CD4-positive, CD25-positive, alpha-beta regulatory T cell (primary cell): ENCODE data around the gene PDE4D. TPM values are rescaled to one million over a fixed set of nuclear protein-coding genes. Genes with fewer than 3 reads are reported as not detected.

ENCODE experiments used
- ATAC-seq, 2 donors: fragments of 150-1000 bp; cut with Tn5 transposase; one replicate each; pipeline ENCODE4 v1.10.0; 2021; ENCODE audit warnings: low read depth in 2 of 2, moderate number of reproducible peaks in 2 of 2, moderate library complexity in 1 of 2
- DNase-seq, 3 donors: peaks; one replicate each; pipeline versions ENCODE4 v3.0.0 to v3.0.0-alpha.2; 2012 to 2022; ENCODE audit warnings: mixed read lengths in 1 of 3
- H3K27ac ChIP-seq: one replicate; pipeline ENCODE4 v1.7.0; 2013; ENCODE audit warnings: mild to moderate bottlenecking, low read length; ENCODE audit not compliant: insufficient read depth, poor library complexity, severe bottlenecking
- H3K27me3 ChIP-seq: one replicate; pipeline ENCODE4 v1.7.0; 2013; ENCODE audit warnings: low read length; ENCODE audit not compliant: control insufficient read depth, insufficient read depth
- H3K36me3 ChIP-seq: one replicate; pipeline ENCODE4 v1.7.0; 2013; ENCODE audit warnings: mild to moderate bottlenecking, low read length, moderate library complexity; ENCODE audit not compliant: control insufficient read depth, insufficient read depth
- H3K4me1 ChIP-seq: 2 replicates; pipeline ENCODE4 v1.7.0; 2013; ENCODE audit warnings: mild to moderate bottlenecking, low read length; ENCODE audit not compliant: insufficient read depth, control insufficient read depth, poor library complexity, severe bottlenecking
- H3K4me3 ChIP-seq: one replicate; pipeline ENCODE4 v1.7.0; 2013; ENCODE audit warnings: low read depth, mild to moderate bottlenecking, low read length, moderate library complexity
- H3K9me3 ChIP-seq, 2 experiments: 1 replicate in 1 of 2; 2 replicates in 1 of 2; pipeline ENCODE4 v1.7.0; 2013; ENCODE audit warnings: low read length in 2 of 2, mild to moderate bottlenecking in 1 of 2, moderate library complexity in 1 of 2; ENCODE audit not compliant: control insufficient read depth in 2 of 2
- H3K27ac Mint-ChIP-seq, 3 donors: one replicate each; pipeline ENCODE4 v1.8.0; 2020 to 2022; ENCODE audit warnings: mild to moderate bottlenecking in 3 of 3, mixed read lengths in 3 of 3, moderate library complexity in 2 of 3
- H3K27me3 Mint-ChIP-seq: one replicate; pipeline ENCODE4 v1.8.0; 2022; ENCODE audit warnings: mild to moderate bottlenecking, mixed read lengths
- H3K36me3 Mint-ChIP-seq: one replicate; pipeline ENCODE4 v1.8.0; 2020; ENCODE audit warnings: mixed read lengths
- H3K4me1 Mint-ChIP-seq, 4 donors: one replicate each; pipeline ENCODE4 v1.8.0; 2020 to 2022; ENCODE audit warnings: mixed read lengths in 4 of 4, mild to moderate bottlenecking in 1 of 4
- H3K4me3 Mint-ChIP-seq, 4 donors: one replicate each; pipeline ENCODE4 v1.8.0; 2020 to 2022; ENCODE audit warnings: mild to moderate bottlenecking in 4 of 4, mixed read lengths in 4 of 4, moderate library complexity in 3 of 4
- H3K9me3 Mint-ChIP-seq, 7 donors: one replicate each; pipeline ENCODE4 v1.8.0; 2020 to 2022; ENCODE audit warnings: mixed read lengths in 7 of 7, mild to moderate bottlenecking in 3 of 7, moderate library complexity in 2 of 7
- polyA plus RNA-seq, 4 donors: library from polyadenylated mRNA; unstranded; fragments of 300-500 nt; fragmentation: Illumina TruSeq; gene quantifications; one replicate each; pipeline ENCODE4 v1.2.3, GENCODE V29; 2021
- total RNA-seq: library from RNA; stranded (reverse); gene quantifications from one replicate; pipeline ENCODE4 v1.2.3, GENCODE V29; 2022

The PDE4D gene
- total and polyA plus RNA-seq, 5 donors from 2014 or later = 2.1 to 39.9 (median 4.8) TPM

- H3K27ac ChIP-seq = no peak overlapping the region
- no peak overlapping the region for H3K4me3 ChIP-seq
- ATAC-seq = no peak
- H3K27me3 Mint-ChIP-seq = peaks cover 10% of the 10 kb centered on the region
- H3K27me3 ChIP-seq = peaks cover 4% of the 10 kb centered on the region
- H3K4me1 ChIP-seq = no peaks in the 10 kb centered on the region
- no peaks in the 10 kb centered on the region for H3K36me3 Mint-ChIP-seq
- H3K4me1 Mint-ChIP-seq = peaks cover 0 to 2% (median 0%) of the 10 kb centered on the region in 4 donors
- no peaks in the 10 kb centered on the region for H3K36me3 ChIP-seq
- no peaks in the 10 kb centered on the region for H3K9me3 Mint-ChIP-seq
- H3K4me3 Mint-ChIP-seq = no peak overlapping the region
- no peak overlapping the region for H3K27ac Mint-ChIP-seq
- DNase-seq = no peak
- H3K9me3 ChIP-seq = no peaks in the 10 kb centered on the region
These were observed 803.8 kb downstream of the PDE4D start for GRCh38 chr5:59089767-59090166.

- no peak for DNase-seq
- Mint-ChIP-seq H3K27ac (no peak overlapping the region), H3K4me3 (no peak overlapping the region), H3K27me3 (peaks cover 10% of the 10 kb centered on the region), H3K36me3 (no peaks in the 10 kb centered on the region), H3K4me1 (peaks cover 0 to under 1% (median 0%) of the 10 kb centered on the region in 4 donors), H3K9me3 (no peaks in the 10 kb centered on the region)
- no peak for ATAC-seq
- Histone ChIP-seq H3K27ac (no peak overlapping the region), H3K4me3 (no peak overlapping the region), H3K27me3 (peaks cover 4% of the 10 kb centered on the region), H3K4me1 (no peaks in the 10 kb centered on the region), H3K9me3 (no peaks in the 10 kb centered on the region), H3K36me3 (no peaks in the 10 kb centered on the region)
These were observed 805.0 kb downstream of the PDE4D start for GRCh38 chr5:59088546-59088945.

- Mint-ChIP-seq H3K27ac (no peak overlapping the region), H3K27me3 (peaks cover 10% of the 10 kb centered on the region), H3K4me3 (no peak overlapping the region), H3K4me1 (no peaks in the 10 kb centered on the region), H3K36me3 (no peaks in the 10 kb centered on the region), H3K9me3 (no peaks in the 10 kb centered on the region)
- Histone ChIP-seq H3K4me1 (no peaks in the 10 kb centered on the region), H3K9me3 (no peaks in the 10 kb centered on the region), H3K36me3 (no peaks in the 10 kb centered on the region), H3K4me3 (no peak overlapping the region), H3K27ac (no peak overlapping the region), H3K27me3 (peaks cover 4% of the 10 kb centered on the region)
- DNase-seq (no peak), ATAC-seq (no peak)
These were observed 807.5 kb downstream of the PDE4D start for GRCh38 chr5:59086024-59086423.

- H3K36me3 Mint-ChIP-seq = no peaks in the 10 kb centered on the region
- no peaks in the 10 kb centered on the region for H3K36me3 ChIP-seq
- no peak overlapping the region for H3K4me3 Mint-ChIP-seq
- ATAC-seq (no peak), DNase-seq (no peak)
- H3K9me3 ChIP-seq = no peaks in the 10 kb centered on the region
- H3K27me3 ChIP-seq = peaks cover 7% of the 10 kb centered on the region
- H3K4me3 ChIP-seq = no peak overlapping the region
- H3K4me1 Mint-ChIP-seq = no peaks in the 10 kb centered on the region
- peaks cover 0 to 2% (median 0%) of the 10 kb centered on the region in 7 donors for H3K9me3 Mint-ChIP-seq
- peaks cover 21% of the 10 kb centered on the region for H3K27me3 Mint-ChIP-seq
- no peaks in the 10 kb centered on the region for H3K4me1 ChIP-seq
- H3K27ac Mint-ChIP-seq = no peak overlapping the region
- H3K27ac ChIP-seq = no peak overlapping the region
These were observed 811.8 kb downstream of the PDE4D start for GRCh38 chr5:59081693-59082092.

GRCh38 chr5:59079622-59080620 is 813.6 kb downstream of the PDE4D start:
- ATAC-seq (no peak), DNase-seq (no peak)
- Mint-ChIP-seq H3K27ac (no peak overlapping the region), H3K9me3 (peaks cover 0 to 7% (median 0%) of the 10 kb centered on the region in 7 donors), H3K36me3 (no peaks in the 10 kb centered on the region), H3K4me1 (no peaks in the 10 kb centered on the region), H3K27me3 (peaks cover 16% of the 10 kb centered on the region), H3K4me3 (no peak overlapping the region)
- H3K9me3 ChIP-seq = no peaks in the 10 kb centered on the region
- H3K4me1 ChIP-seq = no peaks in the 10 kb centered on the region
- H3K27ac ChIP-seq = no peak overlapping the region
- H3K27me3 ChIP-seq = peaks cover 5% of the 10 kb centered on the region
- no peaks in the 10 kb centered on the region for H3K36me3 ChIP-seq
- H3K4me3 ChIP-seq = no peak overlapping the region

GRCh38 chr5:59071755-59072549 is 821.6 kb downstream of the PDE4D start:
- H3K36me3 ChIP-seq = no peaks in the 10 kb centered on the region
- no peaks in the 10 kb centered on the region for H3K9me3 ChIP-seq
- no peaks in the 10 kb centered on the region for H3K4me1 ChIP-seq
- no peaks in the 10 kb centered on the region for H3K36me3 Mint-ChIP-seq
- H3K4me1 Mint-ChIP-seq = peaks cover 0 to 2% (median 0%) of the 10 kb centered on the region in 4 donors
- H3K27me3 Mint-ChIP-seq = peaks cover 5% of the 10 kb centered on the region
- peaks cover 0 to 7% (median 0%) of the 10 kb centered on the region in 7 donors for H3K9me3 Mint-ChIP-seq
- DNase-seq (no peak), ATAC-seq (no peak)
- H3K27ac ChIP-seq = no peak overlapping the region
- H3K4me3 Mint-ChIP-seq = no peak overlapping the region
- peaks cover 2% of the 10 kb centered on the region for H3K27me3 ChIP-seq
- H3K4me3 ChIP-seq = no peak overlapping the region
- H3K27ac Mint-ChIP-seq = no peak overlapping the region

GRCh38 chr5:59069438-59070079 is 824.0 kb downstream of the PDE4D start:
- Mint-ChIP-seq H3K27ac (no peak overlapping the region), H3K4me3 (no peak overlapping the region), H3K9me3 (peaks cover 0 to 3% (median 0%) of the 10 kb centered on the region in 7 donors), H3K4me1 (peaks cover 0 to 2% (median 0%) of the 10 kb centered on the region in 4 donors), H3K27me3 (peaks cover 5% of the 10 kb centered on the region), H3K36me3 (no peaks in the 10 kb centered on the region)
- Histone ChIP-seq H3K36me3 (no peaks in the 10 kb centered on the region), H3K27me3 (no peaks in the 10 kb centered on the region), H3K27ac (no peak overlapping the region), H3K9me3 (no peaks in the 10 kb centered on the region), H3K4me1 (no peaks in the 10 kb centered on the region), H3K4me3 (no peak overlapping the region)
- ATAC-seq (no peak), DNase-seq (no peak)
